ENCODE results near the gene PTPRG.

The PTPRG gene

DNA sequence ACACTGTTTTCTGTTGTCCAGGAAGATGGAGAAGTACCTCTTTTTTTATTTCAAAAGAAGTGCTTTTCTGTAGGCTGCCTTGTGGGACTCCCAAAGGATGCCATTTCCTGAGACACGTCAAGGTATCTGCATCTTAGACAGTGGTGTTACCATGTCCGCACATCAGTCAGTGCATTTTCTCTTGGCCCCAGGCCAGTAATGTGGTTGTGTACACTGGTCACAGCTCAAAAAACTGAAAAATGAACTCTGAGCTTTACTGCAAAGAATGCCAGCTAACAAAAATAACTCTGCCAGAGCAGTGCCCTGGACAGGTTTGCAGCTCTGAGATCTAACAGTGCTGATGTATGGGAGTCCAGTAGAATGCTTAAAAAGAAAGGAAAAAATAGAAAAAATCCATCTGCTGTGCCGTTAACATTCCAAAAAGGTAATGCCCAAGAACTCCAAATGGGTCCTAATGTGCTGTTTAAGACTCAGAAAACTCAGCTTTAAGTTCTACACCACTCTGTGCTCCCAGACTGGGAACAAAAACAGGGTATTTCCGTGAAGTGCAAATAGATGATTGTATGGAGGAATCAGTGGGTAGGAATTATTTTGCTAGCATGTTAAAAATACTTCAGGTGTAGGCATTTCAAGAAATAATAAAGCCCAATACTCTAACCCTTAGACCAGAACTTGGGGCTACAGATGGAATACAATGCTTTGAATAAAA lies 496.1 kb downstream of the PTPRG start:
- no peak for DNase-seq (ENCODE audit: low spot score)

DNA sequence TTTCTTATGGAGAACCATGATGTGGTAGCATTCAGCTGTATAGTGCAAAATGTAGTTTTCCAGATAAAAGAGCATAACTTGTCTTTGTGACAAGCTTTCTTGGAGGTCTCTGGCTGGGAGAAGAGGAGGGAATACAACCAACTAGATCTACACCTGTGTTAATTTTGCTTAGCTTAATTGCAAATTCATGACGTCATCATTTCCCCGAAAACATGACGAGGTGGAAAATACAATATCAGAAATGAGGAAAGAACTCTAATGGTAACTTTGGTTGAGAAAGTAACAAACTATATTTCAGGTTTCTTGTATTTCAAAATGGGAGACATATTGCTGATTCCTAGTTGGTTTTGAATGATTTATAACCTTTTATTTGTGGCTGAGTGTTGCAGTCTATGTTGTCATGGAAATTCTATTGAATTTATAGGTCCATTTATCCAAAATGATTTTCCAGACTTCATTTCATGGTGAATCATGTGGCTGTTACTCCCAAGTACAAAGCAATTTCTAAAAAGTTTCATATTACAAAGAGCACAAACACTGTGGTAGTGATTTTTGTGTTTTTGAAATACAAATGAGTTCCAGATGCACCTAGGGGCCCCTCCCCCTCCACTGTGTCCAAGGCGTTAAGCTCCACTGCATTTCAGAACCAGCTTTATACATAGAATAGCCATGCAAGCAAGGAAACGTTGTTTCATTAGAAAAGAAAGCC lies 504.8 kb downstream of the PTPRG start:
- DNase-seq (ENCODE audit: low spot score): no peak

DNA sequence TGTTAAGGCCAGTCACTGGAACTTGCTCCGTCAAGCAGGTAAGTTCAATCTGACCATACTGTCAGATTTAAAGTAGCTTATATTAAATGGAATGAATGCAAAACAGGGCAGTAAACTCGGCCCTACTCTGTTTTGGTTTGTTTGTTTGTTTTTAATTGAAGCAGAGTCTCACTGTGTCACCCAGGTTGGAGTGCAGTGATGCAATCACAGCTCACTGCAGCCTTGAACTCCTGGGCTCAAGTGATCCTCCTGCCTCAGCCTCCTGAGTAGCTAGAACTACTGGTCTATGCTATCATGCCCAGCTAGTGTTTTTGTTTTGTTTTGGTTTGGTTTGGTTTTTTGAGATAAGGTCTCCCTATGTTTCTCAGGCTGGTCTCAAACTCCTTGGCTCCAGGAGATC lies 507.0 kb downstream of the PTPRG start:
- no peak for DNase-seq (ENCODE audit: low spot score)

DNA sequence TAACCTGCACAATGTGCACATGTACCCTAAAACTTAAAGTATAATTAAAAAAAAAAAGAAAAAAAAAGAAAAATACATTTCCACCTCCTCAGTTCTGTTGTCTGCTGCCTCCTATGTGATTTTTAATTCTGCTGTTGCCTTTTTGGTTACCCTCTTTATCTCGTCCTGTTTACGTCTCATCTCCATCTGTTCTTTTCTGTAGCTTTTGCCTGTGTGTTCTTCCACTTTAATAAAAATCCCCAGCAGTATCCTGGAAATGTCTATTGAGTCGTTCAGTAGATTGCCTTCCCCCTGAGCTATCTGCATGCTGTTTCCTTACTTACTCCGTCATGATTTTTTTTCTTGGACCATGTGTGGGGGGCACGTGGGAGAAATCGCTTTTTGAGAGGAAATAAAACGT lies 509.5 kb downstream of the PTPRG start:
- no peak for DNase-seq (ENCODE audit: low spot score)

DNA sequence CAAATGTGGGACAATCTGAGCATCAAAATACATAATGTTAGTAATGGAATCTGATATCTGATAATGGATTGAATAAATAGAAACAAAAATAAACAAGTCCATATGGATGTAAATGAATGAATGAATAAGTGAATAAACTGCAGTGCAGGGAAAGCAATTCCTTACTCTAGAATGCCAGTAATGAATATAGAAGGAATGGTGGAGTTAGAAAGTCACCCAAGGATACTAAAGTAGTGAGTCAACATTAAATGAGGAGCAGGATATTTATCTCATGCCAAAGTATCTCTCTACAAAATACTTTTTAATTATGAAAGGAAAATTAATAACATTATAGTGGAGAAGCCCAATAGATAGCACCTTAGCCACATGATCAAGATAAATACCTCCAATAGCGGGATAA lies 511.7 kb downstream of the PTPRG start:
- DNase-seq (ENCODE audit: low spot score): no peak

DNA sequence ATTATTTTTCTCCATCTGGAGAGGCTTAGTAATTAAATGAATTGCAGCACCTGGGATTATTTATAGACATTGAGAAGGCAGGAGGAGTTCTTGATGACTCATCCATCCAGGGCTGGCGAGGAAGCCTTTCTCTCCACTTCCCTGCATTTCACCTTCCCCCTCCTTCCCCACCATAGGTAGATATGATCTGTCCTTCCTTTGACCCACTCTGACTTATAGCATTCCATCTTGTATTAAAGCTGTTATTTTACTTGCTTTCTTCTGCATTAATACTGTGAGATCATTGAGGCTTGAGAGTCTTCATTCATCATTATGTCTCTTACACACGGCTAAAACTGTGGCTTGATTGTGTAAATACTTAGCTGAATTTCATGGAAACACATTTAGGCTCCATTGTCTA lies 523.2 kb downstream of the PTPRG start:
- no peak for DNase-seq (ENCODE audit: low spot score)

DNA sequence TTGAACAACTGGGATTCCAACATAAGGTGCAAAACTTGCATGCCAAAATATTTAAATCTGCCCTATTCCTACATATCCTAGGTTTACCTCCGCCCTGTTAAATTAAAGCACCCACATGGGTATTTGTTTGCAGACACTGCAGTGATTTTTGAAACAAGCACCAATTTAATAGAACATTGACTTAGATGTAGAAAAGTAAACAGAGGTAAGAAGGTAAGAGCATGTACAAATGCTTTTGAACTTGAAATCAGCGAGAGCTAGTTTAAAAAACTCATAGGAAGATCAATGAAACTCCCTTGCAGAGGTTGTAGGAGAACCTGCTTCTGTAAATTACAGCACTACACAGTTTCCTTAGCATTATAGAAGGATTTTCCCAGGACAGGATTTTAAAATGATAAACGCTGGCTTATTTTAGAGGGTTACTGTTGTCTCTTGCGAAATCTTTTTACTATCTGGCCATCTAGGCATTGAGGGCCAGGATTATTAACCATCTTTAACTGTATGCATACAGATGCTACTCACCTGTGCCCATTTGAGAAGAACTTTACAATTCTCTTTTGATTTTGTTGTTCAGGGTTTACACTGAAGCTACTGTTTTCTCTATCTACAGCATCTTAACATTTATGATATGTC lies 527.2 kb downstream of the PTPRG start:
- DNase-seq (ENCODE audit: low spot score): no peak

DNA sequence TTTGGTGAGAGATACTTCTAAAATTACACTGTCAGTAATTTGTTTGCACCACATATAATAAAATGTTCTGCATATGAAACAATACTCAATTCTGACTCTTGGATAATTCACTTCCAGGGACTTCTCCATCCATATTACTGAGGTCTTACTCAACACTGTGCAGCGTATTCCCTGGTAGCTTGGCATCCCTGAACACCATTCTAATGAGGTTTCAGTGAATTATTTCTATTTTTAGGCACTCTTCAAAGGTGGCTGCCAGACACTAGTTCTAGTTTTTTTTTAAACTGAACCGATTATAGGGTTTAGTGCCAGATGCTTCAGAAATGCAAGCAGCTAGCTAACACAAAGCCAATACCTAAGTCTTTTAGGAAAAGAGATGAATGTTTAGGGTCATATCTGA lies 528.7 kb downstream of the PTPRG start:
- DNase-seq (ENCODE audit: low spot score): no peak

DNA sequence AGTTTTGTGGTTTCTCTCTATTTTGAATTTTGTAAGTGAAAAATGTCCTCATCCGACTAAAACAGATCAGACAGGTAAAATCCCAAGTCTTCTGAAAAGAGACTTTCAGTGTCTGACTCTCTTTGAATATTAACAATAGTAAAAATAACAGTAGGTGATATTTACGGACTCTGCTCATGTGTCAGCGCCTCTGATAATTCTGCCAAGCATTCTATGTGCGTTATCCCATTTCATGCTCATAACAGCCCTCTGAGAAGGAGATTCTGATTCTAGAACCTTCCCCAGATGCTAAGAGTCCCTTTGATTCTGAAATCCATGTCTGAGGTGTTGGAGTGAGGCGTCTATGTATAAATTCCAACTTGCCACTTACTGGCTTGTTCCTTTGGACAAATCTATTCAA lies 529.1 kb downstream of the PTPRG start:
- no peak for DNase-seq (ENCODE audit: low spot score)

DNA sequence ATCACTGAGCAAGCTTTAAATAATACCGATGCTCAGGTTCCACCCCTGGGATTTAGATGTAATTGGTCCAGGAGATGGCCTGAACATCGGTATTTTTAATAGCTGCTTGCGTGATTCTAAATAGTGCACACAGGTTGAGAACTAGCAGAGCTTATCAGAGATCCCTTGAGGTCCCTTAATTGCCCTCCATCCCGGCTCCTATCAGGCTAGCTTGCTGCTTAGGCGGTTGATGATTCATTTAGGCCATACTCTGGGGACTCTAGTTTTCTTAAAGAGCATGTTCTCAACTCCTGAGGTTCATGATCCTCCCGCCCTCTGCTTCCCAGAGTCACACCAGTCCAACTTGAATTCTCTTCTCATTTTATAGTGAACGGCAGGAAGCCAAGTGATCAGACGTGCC lies 531.7 kb downstream of the PTPRG start:
- no peak for DNase-seq (ENCODE audit: low spot score)

DNA sequence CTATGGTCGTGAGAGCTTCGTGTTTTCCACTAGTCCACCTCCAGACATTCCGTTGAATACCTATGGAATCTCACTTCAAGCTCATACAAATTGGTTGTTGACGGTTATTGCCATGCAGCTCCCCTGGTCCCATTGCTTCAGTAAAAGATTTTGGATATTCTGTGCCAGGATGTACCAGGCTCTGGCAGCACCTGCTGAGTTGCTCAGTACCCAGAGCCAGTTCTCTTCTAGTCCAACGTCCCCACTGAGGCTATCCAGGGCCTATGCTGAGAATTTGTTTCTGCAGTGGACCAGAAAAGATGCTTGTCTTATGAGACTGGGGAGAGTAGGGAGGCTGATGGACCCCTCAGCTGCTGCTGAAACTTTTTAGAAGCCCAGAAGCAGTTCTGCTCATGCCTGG lies 533.1 kb downstream of the PTPRG start:
- DNase-seq (ENCODE audit: low spot score): no peak

DNA sequence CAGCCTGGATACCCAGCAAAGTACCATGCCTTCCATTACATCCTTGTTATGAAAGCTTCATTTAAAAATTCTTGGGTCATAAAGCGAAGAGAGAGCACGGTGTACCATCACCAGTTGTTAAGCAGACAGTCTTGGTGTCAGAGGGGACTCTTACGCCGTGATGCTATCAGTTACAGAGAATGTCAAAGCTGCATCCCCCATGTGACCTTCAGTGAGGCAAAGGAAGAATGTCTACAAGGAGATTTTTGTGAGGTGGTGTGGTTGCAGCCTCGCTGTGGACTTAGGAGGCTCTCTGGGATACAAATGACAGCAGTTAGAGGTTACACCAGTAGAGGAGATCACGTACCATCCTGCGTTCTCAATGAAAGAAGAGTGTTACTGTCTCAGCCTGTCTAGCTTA lies 533.7 kb downstream of the PTPRG start:
- no peak for DNase-seq (ENCODE audit: low spot score)

DNA sequence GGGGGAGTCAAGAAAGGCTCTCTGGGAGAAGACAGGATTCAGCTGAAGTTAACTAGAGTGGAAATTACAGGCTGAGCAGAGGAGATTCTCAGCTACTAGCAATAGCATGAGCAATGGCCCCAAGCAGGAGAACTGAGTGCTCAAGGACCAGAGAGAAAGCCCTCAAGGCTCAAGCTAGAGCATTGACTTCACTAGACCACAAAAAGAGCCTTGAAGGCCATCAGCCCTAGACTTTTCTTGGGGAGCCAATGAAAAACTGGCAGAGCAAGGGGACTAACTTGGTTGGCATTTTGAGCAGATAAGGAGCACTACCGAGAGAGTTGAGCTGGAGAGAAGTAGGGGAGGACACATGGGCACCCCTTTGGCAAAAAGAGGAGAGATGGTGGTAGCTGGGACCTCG lies 534.4 kb downstream of the PTPRG start:
- DNase-seq (ENCODE audit: low spot score): no peak

DNA sequence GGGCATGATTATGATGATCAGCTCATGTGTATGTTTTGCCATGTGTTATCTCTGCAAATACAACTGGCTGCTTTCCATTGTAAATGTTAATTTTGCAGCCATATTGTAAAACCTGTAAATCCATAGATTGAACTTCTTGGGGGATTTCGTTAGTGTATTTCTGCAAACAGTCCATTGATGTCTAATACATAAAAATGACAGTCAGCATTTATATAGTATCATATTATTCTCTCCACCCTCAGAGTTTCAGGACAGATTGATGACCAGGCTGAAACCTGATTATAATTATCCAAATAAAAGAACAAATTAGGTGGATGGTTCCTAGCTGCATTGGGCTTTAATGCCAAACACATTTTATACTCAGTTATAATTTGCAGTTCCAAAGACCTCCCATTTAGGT lies 535.1 kb downstream of the PTPRG start:
- DNase-seq (ENCODE audit: low spot score): no peak

DNA sequence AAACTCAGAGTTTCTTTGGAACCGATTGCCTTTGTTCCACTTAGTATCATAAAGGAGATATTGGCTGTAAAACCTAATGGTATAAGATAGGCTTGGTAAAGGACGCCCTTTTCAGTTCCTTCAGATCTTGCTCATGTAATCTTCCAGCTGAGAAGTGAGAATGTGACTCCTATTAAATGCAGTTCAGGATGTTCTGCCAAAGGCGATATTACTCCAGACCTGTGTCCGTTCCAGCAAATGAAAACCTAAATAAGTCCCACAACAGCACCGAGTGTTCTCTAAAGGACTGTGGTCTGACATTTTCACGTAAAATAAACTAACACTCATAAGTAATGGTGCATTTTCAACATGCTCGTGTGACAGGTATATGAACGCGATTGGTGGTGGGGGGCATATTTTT lies 535.8 kb downstream of the PTPRG start:
- no peak for DNase-seq (ENCODE audit: low spot score)

DNA sequence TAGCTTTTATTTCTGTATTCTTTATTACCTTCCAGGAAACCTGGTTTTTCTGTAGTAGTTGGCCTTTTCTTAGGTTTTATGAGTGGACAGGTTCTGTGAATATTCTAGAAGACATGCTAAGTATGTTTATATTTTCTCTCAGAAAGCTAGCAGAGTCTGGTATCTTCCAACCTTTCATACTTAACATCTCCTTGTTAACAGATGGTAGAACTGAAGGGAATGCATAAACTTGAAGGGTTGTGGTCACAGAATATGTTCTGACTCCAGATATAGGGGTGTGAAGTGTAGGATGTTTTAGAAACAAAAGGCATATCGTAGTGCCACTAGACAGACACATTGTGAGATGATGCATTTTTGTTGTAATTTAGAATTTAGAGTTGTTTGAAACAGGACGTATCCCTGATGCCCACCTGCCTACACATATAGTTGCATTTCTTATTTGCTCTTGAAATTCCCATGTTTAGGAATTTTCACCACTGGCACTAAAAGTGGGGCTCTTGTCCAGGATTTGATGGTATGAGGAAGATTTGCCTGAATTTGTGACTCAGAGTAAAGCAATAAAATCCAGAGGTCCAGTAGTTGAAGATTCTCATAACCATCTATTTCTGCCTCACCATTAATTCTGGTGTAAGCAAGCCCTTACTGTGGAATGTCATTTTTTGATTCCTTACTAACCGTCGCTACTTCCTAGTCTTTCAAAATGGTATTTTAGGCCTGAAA lies 537.4 kb downstream of the PTPRG start:
- no peak for DNase-seq (ENCODE audit: low spot score)

DNA sequence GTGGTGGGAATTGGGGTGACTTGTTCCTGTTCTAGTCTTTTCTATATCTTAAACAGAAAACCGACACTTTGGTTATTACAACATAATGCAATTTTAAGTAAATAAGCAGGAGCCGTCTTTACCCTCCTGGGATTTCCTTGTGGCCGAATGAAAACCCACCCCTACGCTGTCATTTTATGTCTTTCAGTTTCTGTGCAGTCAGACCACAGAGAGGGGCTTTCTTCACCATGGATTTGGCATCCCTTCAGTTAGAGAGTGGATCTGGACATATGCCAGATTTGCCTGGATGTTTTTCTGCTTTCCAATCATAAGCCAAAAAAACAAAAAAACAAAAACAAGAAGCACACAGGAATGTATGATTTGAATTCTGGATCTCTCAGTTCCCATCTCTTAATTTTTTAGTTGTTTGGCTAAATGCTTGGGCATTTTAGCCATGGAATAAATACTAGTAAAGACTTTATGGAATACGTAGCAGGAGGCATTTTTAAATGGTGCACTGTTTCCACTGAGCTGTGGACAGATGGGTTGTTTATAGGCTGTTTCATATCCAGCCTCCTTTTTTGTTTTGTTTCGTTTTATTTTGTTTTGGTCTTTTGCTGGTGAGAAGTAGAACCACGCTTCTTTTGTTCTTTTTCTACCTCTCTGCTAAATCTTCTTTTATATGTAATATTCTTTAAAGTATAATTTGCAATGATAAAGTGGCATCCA lies 539.1 kb downstream of the PTPRG start:
- no peak for DNase-seq (ENCODE audit: low spot score)

DNA sequence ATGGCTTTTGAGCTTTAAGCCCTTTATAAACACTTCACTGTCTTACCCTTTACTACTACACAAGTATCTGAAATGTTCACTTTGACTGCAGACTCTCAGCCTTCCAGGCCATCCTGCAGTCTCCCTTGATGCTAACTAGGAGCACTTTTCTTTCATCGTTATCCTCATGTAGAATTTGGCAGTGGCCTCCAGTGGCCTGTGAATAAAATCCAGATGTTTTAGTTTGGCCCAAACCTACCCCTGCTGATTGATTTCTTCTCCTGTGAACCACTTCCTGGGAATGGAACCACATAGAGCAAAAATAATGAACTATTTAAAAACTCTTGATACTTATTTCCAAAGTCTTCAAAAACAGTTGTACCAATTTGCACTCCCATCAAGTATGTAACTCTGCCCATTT lies 540.1 kb downstream of the PTPRG start:
- no peak for DNase-seq (ENCODE audit: low spot score)

DNA sequence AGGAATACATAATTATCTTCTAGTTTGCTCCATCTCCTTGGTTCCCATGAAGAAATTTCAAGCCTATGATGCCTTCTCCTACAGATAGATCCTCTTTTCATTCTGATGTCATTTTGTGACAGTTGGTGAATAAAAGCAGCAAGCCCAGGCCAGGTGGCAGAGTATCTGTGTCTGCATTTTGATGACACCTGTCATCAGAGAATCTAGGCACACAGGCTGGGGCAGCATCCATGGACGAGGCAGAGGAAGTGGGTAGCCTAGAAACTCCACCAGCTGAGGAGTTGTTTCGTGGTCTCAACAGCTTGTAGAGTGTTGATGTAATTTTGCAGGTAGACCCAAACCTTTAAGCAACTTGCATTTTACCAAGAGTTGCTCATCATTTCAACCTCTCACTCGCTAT lies 542.2 kb downstream of the PTPRG start:
- DNase-seq (ENCODE audit: low spot score): no peak

DNA sequence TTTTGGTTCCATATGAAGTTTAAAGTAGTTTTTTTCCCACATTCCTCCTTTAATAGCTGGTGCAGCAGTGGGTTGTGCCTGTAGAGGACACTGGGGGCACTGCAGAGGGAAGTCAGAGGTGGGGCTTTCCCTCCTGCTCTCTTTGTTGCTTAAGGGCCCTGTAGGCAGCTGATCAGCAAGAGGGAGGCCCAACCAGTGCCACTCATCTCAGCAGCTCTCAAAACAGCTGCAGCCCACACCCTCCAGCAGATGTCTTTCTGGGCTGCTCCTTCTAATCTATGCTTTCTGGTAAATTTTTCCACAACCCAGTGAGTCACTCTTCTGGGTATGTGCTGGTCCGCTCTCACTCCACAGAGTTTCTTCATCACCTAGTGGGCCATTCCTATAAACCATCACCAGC lies 548.2 kb downstream of the PTPRG start:
- DNase-seq (ENCODE audit: low spot score): no peak

DNA sequence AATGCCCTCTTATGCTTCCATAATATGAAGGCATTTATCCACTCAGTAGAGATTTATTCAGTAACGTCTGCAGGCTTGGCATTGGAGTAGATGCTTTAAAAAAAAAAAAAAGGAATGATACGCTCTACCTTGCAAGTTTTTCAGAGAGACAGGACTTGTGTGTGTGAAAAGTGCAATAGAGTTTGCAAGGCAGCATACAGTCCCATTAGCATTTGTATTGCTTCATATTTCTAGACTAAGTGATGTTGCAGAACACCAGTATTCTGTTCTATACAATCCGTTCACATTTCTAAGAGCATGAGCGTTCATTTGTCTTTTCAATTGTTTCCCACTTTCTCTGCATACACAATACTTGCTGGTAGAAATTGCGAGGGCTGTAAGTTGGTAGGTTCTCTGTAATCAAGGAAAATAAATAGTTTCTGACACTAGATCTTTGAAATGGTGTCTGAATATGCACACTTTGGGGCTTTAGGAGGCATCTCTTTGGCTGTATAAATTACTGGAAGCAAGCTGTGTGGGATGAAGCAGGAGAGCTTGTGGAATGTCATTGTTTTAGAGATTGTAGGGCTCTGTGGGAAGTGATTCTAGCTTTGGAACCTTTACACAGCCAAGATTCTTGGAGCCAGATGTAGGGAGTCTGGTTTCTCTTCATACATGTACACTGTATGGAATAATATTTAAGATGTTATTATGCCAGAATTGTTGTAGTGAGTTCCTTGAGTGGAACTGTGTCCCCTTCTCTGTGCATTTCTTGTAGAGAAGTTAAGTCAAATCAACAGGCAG lies 549.3 kb downstream of the PTPRG start:
- no peak for DNase-seq (ENCODE audit: low spot score)

DNA sequence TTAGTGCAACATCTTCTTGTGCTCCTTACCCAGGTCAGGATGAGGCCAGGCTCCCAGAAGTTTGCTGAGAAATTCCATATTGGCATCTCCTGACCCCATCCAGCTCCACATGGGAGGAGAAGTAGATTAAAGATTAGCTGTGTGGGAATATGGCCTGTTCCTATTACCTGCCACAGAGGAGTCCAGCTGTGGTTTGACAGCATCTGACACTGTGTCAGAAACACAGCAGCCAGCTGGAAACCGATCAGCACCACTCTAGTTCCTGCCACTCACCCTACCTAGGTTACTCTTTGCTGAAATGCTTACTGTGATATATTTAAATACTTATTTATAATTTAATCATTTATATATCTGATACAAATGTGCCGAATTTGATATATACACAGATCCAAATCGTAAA lies 551.7 kb downstream of the PTPRG start:
- DNase-seq (ENCODE audit: low spot score): no peak

Data from activated CD4-positive, alpha-beta T cell treated with anti-CD3 and anti-CD28 coated beads, Interleukin-2, Interleukin-4, amounts not matched to agents 100 ng/mL and 50 ng/mL, durations not matched to agents 16 hours and 8 hours (primary cell).